OCI-LY1 (cell line): Measurements from ENCODE around the gene KCNK2.

ENCODE experiments used
- H2AFZ ChIP-seq: fragments of 200-600 bp; sonication (generic), shearing (Covaris generic); 2 replicates; pipeline ENCODE4 v1.6.0; 2014; ENCODE audit warnings: antibody characterized with exemption, mild to moderate bottlenecking, low read length
- H3F3A ChIP-seq: fragments of 200-600 bp; sonication (generic), shearing (Covaris generic); 2 replicates; pipeline ENCODE4 v1.6.0; 2014; ENCODE audit warnings: mild to moderate bottlenecking, antibody characterized with exemption, low read length, moderate library complexity; ENCODE audit not compliant: insufficient read depth
- H3K27ac ChIP-seq: fragments of 200-600 bp; sonication (generic); 2 replicates; pipeline ENCODE4 v1.5.1; 2014; ENCODE audit warnings: low read length, mixed run types, mild to moderate bottlenecking, low read depth; ENCODE audit not compliant: poor library complexity, severe bottlenecking
- H3K27me3 ChIP-seq: fragments of 200-600 bp; sonication (generic); 2 replicates; pipeline ENCODE4 v1.6.0; 2014; ENCODE audit warnings: antibody characterized with exemption, mild to moderate bottlenecking, low read length, moderate library complexity; ENCODE audit not compliant: insufficient read depth
- H3K36me3 ChIP-seq: fragments of 200-600 bp; sonication (generic); 2 replicates; pipeline ENCODE4 v1.6.1; 2014; ENCODE audit warnings: mild to moderate bottlenecking, antibody characterized with exemption, low read length, moderate library complexity, mixed read lengths; ENCODE audit not compliant: insufficient read depth
- H3K4me1 ChIP-seq: fragments of 200-600 bp; sonication (generic); 2 replicates; pipeline ENCODE4 v1.5.1; 2014; ENCODE audit warnings: mild to moderate bottlenecking, low read length, moderate library complexity; ENCODE audit not compliant: insufficient read depth, severe bottlenecking
- H3K4me2 ChIP-seq: fragments of 200-600 bp; sonication (generic), shearing (Covaris generic); 2 replicates; pipeline ENCODE4 v1.6.1; 2014; ENCODE audit warnings: low read length
- H3K4me3 ChIP-seq: fragments of 200-600 bp; sonication (generic); 2 replicates; pipeline ENCODE4 v1.5.1; 2014; ENCODE audit warnings: low read length, low read depth, mild to moderate bottlenecking, mixed read lengths; ENCODE audit not compliant: poor library complexity, severe bottlenecking
- H3K79me2 ChIP-seq: fragments of 200-600 bp; shearing (Covaris generic); 2 replicates; pipeline ENCODE4 v1.6.1; 2016; ENCODE audit warnings: mixed run types, low read length, mixed read lengths; ENCODE audit not compliant: insufficient read depth
- H3K9ac ChIP-seq: fragments of 200-600 bp; sonication (generic), shearing (Covaris generic); 2 replicates; pipeline ENCODE4 v1.6.1; 2014; ENCODE audit warnings: mild to moderate bottlenecking, low read length, mixed read lengths
- H3K9me2 ChIP-seq: fragments of 200-600 bp; sonication (generic), shearing (Covaris generic); 2 replicates; pipeline ENCODE4 v1.6.1; 2014; ENCODE audit warnings: low read depth, mild to moderate bottlenecking, low read length, mixed read lengths
- H3K9me3 ChIP-seq: fragments of 200-600 bp; shearing (Covaris generic); 2 replicates; pipeline ENCODE4 v1.6.1; 2014; ENCODE audit warnings: low read length, mixed read lengths
- H4K20me1 ChIP-seq: fragments of 200-600 bp; sonication (generic), shearing (Covaris generic); 2 replicates; pipeline ENCODE4 v1.6.0; 2016; ENCODE audit warnings: mild to moderate bottlenecking, low read length; ENCODE audit not compliant: insufficient read depth
- CTCF ChIP-seq: fragments of 200-600 bp; sonication (generic), shearing (Covaris generic); IDR thresholded peaks from 2 replicates; pipeline ENCODE4 v1.5.1; 2017; ENCODE audit warnings: mild to moderate bottlenecking, antibody characterized with exemption, low read length, moderate library complexity, mixed read lengths
- EZH2 ChIP-seq: fragments of 200-600 bp; sonication (generic), shearing (Covaris generic); IDR thresholded peaks from 2 replicates; pipeline ENCODE4 v1.8.0; 2017; ENCODE audit warnings: borderline replicate concordance, mixed run types, mild to moderate bottlenecking, antibody characterized with exemption, low read length, moderate library complexity, mixed read lengths

The KCNK2 gene

DNA sequence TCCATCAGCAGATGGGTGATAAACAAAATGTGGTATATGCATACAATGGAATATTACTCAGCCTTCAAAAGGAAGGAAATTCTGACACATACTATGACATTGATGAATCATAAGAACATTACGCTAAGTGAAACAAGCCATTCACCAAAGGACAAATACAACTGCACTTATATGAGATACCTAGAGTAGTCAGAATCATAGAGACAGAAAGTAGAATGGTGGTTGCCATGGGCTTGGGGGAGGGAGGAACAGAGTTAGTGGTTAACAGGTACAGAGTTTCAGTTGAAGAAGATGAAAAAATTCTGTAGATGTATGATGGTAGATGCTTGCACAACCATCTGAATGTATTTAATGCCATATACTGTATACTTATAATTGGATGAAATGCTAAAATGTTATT is 39.1 kb upstream of the KCNK2 start:
- Histone ChIP-seq H3K27ac (no peak overlapping the region), H3K4me1 (no peaks in the 10 kb centered on the region), H4K20me1 (no peaks in the 10 kb centered on the region), H3K9me2 (no peaks in the 10 kb centered on the region), H3F3A (no peaks in the 10 kb centered on the region), H2AFZ (no peak overlapping the region), H3K4me3 (no peak overlapping the region), H3K9me3 (no peaks in the 10 kb centered on the region), H3K4me2 (no peak overlapping the region), H3K9ac (no peak overlapping the region), H3K79me2 (no peaks in the 10 kb centered on the region), H3K36me3 (no peaks in the 10 kb centered on the region), H3K27me3 (no peaks in the 10 kb centered on the region)
- TF ChIP-seq CTCF (no peak), EZH2 (no peak)

DNA sequence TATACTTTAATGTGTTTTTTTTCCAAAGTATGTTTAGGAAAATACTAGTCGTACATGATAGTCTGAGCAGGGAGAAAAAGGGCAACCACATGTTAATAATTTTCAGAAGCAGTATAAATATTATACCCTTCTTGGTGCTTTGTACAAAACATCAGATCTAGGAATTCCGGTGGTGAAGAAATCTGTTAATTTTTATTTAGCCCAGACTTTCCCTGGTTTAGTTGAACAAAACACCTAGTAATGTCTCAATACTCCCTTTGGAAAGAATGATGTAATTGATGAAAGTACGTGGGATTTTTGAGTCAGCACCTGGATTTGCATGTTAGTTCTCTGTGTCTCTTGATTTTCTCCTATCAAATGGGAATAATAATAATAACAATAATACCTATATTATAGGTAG is 38.4 kb upstream of the KCNK2 start:
- Histone ChIP-seq H3K9me2 (no peaks in the 10 kb centered on the region), H3K27me3 (no peaks in the 10 kb centered on the region), H2AFZ (no peak overlapping the region), H3K79me2 (no peaks in the 10 kb centered on the region), H3K27ac (no peak overlapping the region), H3F3A (no peaks in the 10 kb centered on the region), H3K36me3 (no peaks in the 10 kb centered on the region), H3K4me3 (no peak overlapping the region), H4K20me1 (no peaks in the 10 kb centered on the region), H3K4me2 (no peak overlapping the region), H3K9me3 (no peaks in the 10 kb centered on the region), H3K9ac (no peak overlapping the region), H3K4me1 (no peaks in the 10 kb centered on the region)
- TF ChIP-seq EZH2, result no peak
- no peak for TF ChIP-seq CTCF

- no peak overlapping the region for H2AFZ ChIP-seq
Measured at GRCh38 chr1:215045698-215046308, 36.7 kb upstream of the KCNK2 start.

More at GRCh38 chr1:215045698-215046308, 36.7 kb upstream of the KCNK2 start:
- Histone ChIP-seq H3K27me3 (no peaks in the 10 kb centered on the region), H3K4me1 (no peaks in the 10 kb centered on the region), H3K9ac (no peak overlapping the region), H3K4me3 (no peak overlapping the region), H3K36me3 (no peaks in the 10 kb centered on the region), H3K27ac (no peak overlapping the region), H3F3A (no peaks in the 10 kb centered on the region), H3K9me2 (no peaks in the 10 kb centered on the region), H3K79me2 (no peaks in the 10 kb centered on the region), H3K4me2 (no peak overlapping the region), H4K20me1 (no peaks in the 10 kb centered on the region), H3K9me3 (no peaks in the 10 kb centered on the region)
- TF ChIP-seq EZH2, result no peak
- TF ChIP-seq CTCF, result no peak
